RWPE2 (cell line): ENCODE data around the gene METTL24.

Experiments
- ATAC-seq: fragments of 200-7000 bp; cut with Tn5 transposase; 3 replicates; pipeline ENCODE4 v1.9.1; 2021; ENCODE audit warnings: low read depth
- DNase-seq: peaks from one replicate; pipeline ENCODE4 v3.0.0-alpha.2; 2020; ENCODE audit warnings: low spot score
- H3K27ac ChIP-seq: fragments of 450-650 bp; 2 replicates; pipeline ENCODE4 v1.5.1; 2017; ENCODE audit warnings: mild to moderate bottlenecking; ENCODE audit not compliant: poor library complexity, severe bottlenecking
- H3K27me3 ChIP-seq: fragments of 250-450 bp; sonication (Bioruptor Pico); 2 replicates; pipeline ENCODE4 v1.5.1; 2021; ENCODE audit warnings: mild to moderate bottlenecking, moderate library complexity; ENCODE audit not compliant: insufficient read depth, poor library complexity, severe bottlenecking
- H3K36me3 ChIP-seq: fragments of 250-450 bp; sonication (Bioruptor Pico); 2 replicates; pipeline ENCODE4 v1.5.1; 2020; ENCODE audit warnings: low read depth, mild to moderate bottlenecking, moderate library complexity
- H3K4me1 ChIP-seq: fragments of 250-450 bp; sonication (Bioruptor Pico); 2 replicates; pipeline ENCODE4 v1.5.1; 2021; ENCODE audit warnings: mild to moderate bottlenecking, moderate library complexity; ENCODE audit not compliant: insufficient read depth, poor library complexity, severe bottlenecking
- H3K4me3 ChIP-seq: fragments of 250-450 bp; sonication (Bioruptor Pico); 2 replicates; pipeline ENCODE4 v1.5.1; 2021; ENCODE audit warnings: mild to moderate bottlenecking, moderate library complexity; ENCODE audit not compliant: severe bottlenecking
- H3K9me3 ChIP-seq: fragments of 250-450 bp; sonication (Bioruptor Pico); 2 replicates; pipeline ENCODE4 v1.5.1; 2021; ENCODE audit warnings: mild to moderate bottlenecking, moderate library complexity; ENCODE audit not compliant: severe bottlenecking
- CTCF ChIP-seq: fragments of 450-650 bp; IDR thresholded peaks from one replicate; pipeline ENCODE4 v1.5.1; 2017; ENCODE audit warnings: mild to moderate bottlenecking, moderate library complexity; ENCODE audit not compliant: poor library complexity, severe bottlenecking

METTL24 gene

GRCh38 chr6:110269623-110270022 is 88.5 kb downstream of the METTL24 start:
- Histone ChIP-seq H3K9me3 (no peaks in the 10 kb centered on the region), H3K27ac (no peak overlapping the region), H3K36me3 (no peaks in the 10 kb centered on the region), H3K4me3 (no peak overlapping the region), H3K27me3 (peaks cover 12% of the 10 kb centered on the region), H3K4me1 (no peaks in the 10 kb centered on the region)
- ATAC-seq (no peak), DNase-seq (no peak)
- TF ChIP-seq CTCF = no peak

- H3K9me3 ChIP-seq = no peaks in the 10 kb centered on the region
- H3K4me1 ChIP-seq = no peaks in the 10 kb centered on the region
- H3K36me3 ChIP-seq = no peaks in the 10 kb centered on the region
- H3K27ac ChIP-seq = no peak overlapping the region
- H3K27me3 ChIP-seq = peaks cover 4% of the 10 kb centered on the region
- TF ChIP-seq CTCF = no peak
- H3K4me3 ChIP-seq = no peak overlapping the region
- ATAC-seq = no peak
- DNase-seq = no peak
These were observed 91.2 kb downstream of the METTL24 start for GRCh38 chr6:110266996-110267395.

GRCh38 chr6:110265273-110265672 is 92.9 kb downstream of the METTL24 start:
- DNase-seq = no peak
- no peaks in the 10 kb centered on the region for H3K4me1 ChIP-seq
- H3K4me3 ChIP-seq = no peak overlapping the region
- peaks cover 4% of the 10 kb centered on the region for H3K27me3 ChIP-seq
- no peaks in the 10 kb centered on the region for H3K9me3 ChIP-seq
- TF ChIP-seq CTCF = no peak
- no peak overlapping the region for H3K27ac ChIP-seq
- H3K36me3 ChIP-seq = no peaks in the 10 kb centered on the region
- ATAC-seq = no peak

- H3K36me3 ChIP-seq = no peaks in the 10 kb centered on the region
- no peaks in the 10 kb centered on the region for H3K4me1 ChIP-seq
- ATAC-seq = no peak
- no peak overlapping the region for H3K4me3 ChIP-seq
- no peaks in the 10 kb centered on the region for H3K27me3 ChIP-seq
- H3K9me3 ChIP-seq = no peaks in the 10 kb centered on the region
- no peak for TF ChIP-seq CTCF
- no peak overlapping the region for H3K27ac ChIP-seq
- no peak for DNase-seq
These were observed 101.8 kb downstream of the METTL24 start for GRCh38 chr6:110256366-110256765.

- DNase-seq = no peak
- Histone ChIP-seq H3K27me3 (no peaks in the 10 kb centered on the region), H3K9me3 (no peaks in the 10 kb centered on the region), H3K4me3 (no peak overlapping the region), H3K4me1 (no peaks in the 10 kb centered on the region), H3K27ac (no peak overlapping the region), H3K36me3 (no peaks in the 10 kb centered on the region)
- ATAC-seq = peak; percentile 52; the same call in 1 of the 3 replicates
- no peak for TF ChIP-seq CTCF
These were observed 102.9 kb downstream of the METTL24 start for GRCh38 chr6:110255211-110255750.
